KMS-11 (cell line): ENCODE results near the gene CLDN34.

Experiments used
- H2AFZ ChIP-seq: fragments of 200-600 bp; sonication (generic); 2 replicates; pipeline ENCODE4 v1.6.1; 2016; ENCODE audit warnings: antibody characterized with exemption, mixed run types, low read depth
- H3K27ac ChIP-seq: fragments of 200-600 bp; sonication (generic); 2 replicates; pipeline ENCODE4 v1.6.1; 2016; ENCODE audit warnings: mild to moderate bottlenecking, mixed run types
- H3K27me3 ChIP-seq: fragments of 200-600 bp; sonication (generic); 2 replicates; pipeline ENCODE4 v1.6.1; 2017; ENCODE audit warnings: mild to moderate bottlenecking, low read depth, mixed run types, moderate library complexity; ENCODE audit not compliant: insufficient read depth
- H3K36me3 ChIP-seq: fragments of 200-600 bp; sonication (generic); 2 replicates; pipeline ENCODE4 v1.6.1; 2017; ENCODE audit warnings: mild to moderate bottlenecking, mixed run types; ENCODE audit not compliant: insufficient read depth
- H3K4me1 ChIP-seq: fragments of 200-600 bp; sonication (generic); 2 replicates; pipeline ENCODE4 v1.6.1; 2016; ENCODE audit warnings: mild to moderate bottlenecking, low read depth, mixed run types; ENCODE audit not compliant: poor library complexity, severe bottlenecking
- H3K4me2 ChIP-seq: fragments of 200-600 bp; sonication (generic); 2 replicates; pipeline ENCODE4 v1.7.0; 2016; ENCODE audit warnings: mild to moderate bottlenecking, mixed run types
- H3K4me3 ChIP-seq: fragments of 200-600 bp; sonication (generic); IDR thresholded peaks from 2 replicates; pipeline ENCODE4 v1.6.1; 2017; ENCODE audit warnings: low read depth, low read length, mixed read lengths; ENCODE audit not compliant: insufficient read depth
- H3K79me2 ChIP-seq: fragments of 200-600 bp; sonication (generic); 2 replicates; pipeline ENCODE4 v1.6.1; 2016; ENCODE audit warnings: low read depth, mixed run types; ENCODE audit not compliant: insufficient read depth
- H3K9ac ChIP-seq: fragments of 200-600 bp; sonication (generic); 2 replicates; pipeline ENCODE4 v1.6.1; 2016; ENCODE audit warnings: mild to moderate bottlenecking, mixed run types
- H4K20me1 ChIP-seq: fragments of 200-600 bp; sonication (generic); 2 replicates; pipeline ENCODE4 v1.6.1; 2016; ENCODE audit warnings: mild to moderate bottlenecking, mixed run types; ENCODE audit not compliant: insufficient read depth
- TF ChIP-seq, protein P1 (sequence below): fragments of 200-600 bp; sonication (generic); conservative IDR thresholded peaks from 2 replicates; pipeline ENCODE4 v1.6.1; 2017; ENCODE audit warnings: low read depth, mild to moderate bottlenecking, antibody characterized with exemption, low read length, moderate library complexity, mixed read lengths

The CLDN34 gene

DNA sequence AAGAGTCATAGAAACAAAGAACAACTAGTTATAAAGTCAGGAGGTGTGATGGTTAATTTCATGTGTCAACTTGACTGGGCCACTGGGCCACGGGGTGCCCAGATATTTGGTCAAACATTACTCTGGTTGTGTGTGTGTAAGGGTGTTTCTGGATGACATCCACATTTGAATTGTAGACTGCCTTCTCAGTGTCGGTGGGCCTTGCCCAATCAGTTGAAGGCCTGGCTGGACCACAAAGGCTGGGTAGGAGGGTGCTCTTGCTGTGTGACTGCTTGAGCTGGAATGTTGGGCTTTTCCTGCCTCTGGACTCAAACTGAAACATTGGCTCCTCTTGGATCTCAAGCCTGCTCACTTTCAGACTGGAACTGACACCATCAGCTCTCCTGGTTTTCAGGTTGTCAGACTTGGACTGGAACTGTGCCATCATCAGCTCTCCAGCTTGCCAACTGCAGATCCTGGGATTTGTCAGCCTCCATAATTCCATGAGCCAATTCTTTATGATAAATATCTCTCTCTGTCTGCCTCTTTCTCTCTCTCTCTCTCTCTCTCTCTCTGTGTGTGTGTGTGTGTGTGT is 41.4 kb downstream of the CLDN34 start:
- Histone ChIP-seq H3K4me3 (no peak overlapping the region), H3K9ac (no peak overlapping the region), H3K36me3 (no peaks in the 10 kb centered on the region), H3K4me2 (no peak overlapping the region), H3K27ac (no peak overlapping the region; the same call in 1 of the 2 replicates), H3K27me3 (no peaks in the 10 kb centered on the region), H2AFZ (no peak overlapping the region), H3K4me1 (peaks cover 93% of the 10 kb centered on the region), H3K79me2 (no peaks in the 10 kb centered on the region), H4K20me1 (no peaks in the 10 kb centered on the region)
- TF ChIP-seq, protein P1, sequence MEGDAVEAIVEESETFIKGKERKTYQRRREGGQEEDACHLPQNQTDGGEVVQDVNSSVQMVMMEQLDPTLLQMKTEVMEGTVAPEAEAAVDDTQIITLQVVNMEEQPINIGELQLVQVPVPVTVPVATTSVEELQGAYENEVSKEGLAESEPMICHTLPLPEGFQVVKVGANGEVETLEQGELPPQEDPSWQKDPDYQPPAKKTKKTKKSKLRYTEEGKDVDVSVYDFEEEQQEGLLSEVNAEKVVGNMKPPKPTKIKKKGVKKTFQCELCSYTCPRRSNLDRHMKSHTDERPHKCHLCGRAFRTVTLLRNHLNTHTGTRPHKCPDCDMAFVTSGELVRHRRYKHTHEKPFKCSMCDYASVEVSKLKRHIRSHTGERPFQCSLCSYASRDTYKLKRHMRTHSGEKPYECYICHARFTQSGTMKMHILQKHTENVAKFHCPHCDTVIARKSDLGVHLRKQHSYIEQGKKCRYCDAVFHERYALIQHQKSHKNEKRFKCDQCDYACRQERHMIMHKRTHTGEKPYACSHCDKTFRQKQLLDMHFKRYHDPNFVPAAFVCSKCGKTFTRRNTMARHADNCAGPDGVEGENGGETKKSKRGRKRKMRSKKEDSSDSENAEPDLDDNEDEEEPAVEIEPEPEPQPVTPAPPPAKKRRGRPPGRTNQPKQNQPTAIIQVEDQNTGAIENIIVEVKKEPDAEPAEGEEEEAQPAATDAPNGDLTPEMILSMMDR = no peak

DNA sequence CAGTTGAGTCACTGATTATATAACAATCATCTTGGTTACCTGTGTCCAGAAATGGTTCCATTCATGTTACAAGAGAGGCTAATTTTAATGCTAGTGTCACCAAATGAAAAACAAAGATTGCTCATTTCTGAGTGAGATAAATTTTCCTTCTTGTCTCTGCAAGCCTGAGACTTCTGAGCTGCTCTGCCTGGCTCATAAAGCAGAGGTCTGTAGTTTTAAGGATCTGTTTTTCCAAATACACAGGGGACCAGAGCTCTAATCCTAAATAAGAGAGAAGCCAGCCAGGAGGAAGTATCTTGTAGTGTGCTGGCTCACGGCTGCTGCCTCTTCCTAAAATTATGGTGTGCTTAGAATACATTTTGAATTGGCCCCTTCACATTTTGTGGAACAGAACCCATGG is 42.6 kb downstream of the CLDN34 start:
- no peaks in the 10 kb centered on the region for H4K20me1 ChIP-seq
- H3K27ac ChIP-seq = peak overlapping the region; percentile 21; the same call in 1 of the 2 replicates
- no peak overlapping the region for H3K4me2 ChIP-seq
- no peaks in the 10 kb centered on the region for H3K36me3 ChIP-seq
- TF ChIP-seq, protein P1 = no peak
- H3K9ac ChIP-seq = no peak overlapping the region
- H3K4me3 ChIP-seq = no peak overlapping the region
- H2AFZ ChIP-seq = no peak overlapping the region
- peaks cover 81% of the 10 kb centered on the region for H3K4me1 ChIP-seq
- no peaks in the 10 kb centered on the region for H3K79me2 ChIP-seq
- no peaks in the 10 kb centered on the region for H3K27me3 ChIP-seq

DNA sequence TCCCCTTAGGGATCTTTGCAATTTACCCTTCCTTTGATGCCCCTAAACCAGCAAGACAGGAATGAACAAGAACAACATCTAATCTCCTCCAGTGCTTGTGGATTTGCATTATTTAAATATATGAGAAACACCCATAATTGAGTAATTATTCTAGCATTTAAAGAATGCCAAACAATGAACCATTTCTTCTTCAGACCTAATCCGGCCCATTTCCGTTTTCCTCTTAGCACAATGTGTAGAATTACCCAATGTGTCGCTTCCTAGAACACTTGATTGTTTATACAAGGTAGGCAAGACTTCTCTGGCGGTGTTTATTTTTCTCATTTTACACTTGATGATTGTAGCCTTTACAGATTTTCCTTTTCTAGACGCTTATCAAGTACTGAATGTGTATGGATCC is 43.5 kb downstream of the CLDN34 start:
- peaks cover 72% of the 10 kb centered on the region for H3K4me1 ChIP-seq
- peak overlapping the region; percentile 75 for H3K4me2 ChIP-seq
- peak overlapping the region; percentile 89 for H3K27ac ChIP-seq
- H3K27me3 ChIP-seq = no peaks in the 10 kb centered on the region
- H3K9ac ChIP-seq = peak overlapping the region; percentile 35
- no peaks in the 10 kb centered on the region for H4K20me1 ChIP-seq
- H3K4me3 ChIP-seq = no peak overlapping the region
- no peaks in the 10 kb centered on the region for H3K79me2 ChIP-seq
- H3K36me3 ChIP-seq = no peaks in the 10 kb centered on the region
- no peak overlapping the region for H2AFZ ChIP-seq
- TF ChIP-seq, protein P1 = no peak

DNA sequence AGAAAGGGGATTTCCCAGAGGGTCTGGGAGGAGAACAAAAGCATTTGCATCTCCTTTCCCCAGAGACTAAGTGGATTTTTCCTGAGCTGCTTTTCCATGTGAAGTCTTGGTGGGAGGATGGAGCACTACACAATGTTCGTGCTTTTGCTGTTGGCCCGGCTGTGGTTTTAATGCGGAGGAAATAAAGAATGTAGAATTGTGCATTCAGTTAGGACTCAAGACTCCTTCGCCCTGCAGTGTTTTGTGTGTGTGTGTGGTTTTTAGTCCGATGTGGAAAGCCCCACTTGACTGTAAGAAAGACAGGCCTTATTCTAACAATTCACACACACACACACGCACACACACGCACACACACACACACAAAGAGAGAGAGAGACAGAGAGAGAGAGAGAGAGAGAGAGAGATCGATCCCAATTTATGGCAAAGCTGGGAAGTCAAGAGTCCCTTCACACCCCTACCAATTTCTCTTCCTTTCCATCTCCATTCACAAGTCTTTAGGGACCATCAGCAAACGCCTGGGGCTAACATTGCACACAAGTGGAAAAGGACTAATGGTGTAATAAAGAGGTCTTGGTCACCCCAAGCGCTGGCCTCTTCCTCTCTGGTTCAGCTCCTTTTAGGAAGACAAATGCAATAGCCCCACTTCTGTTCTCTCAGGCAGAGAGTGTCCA is 44.2 kb downstream of the CLDN34 start:
- Histone ChIP-seq H3K79me2 (peaks cover 5% of the 10 kb centered on the region), H3K4me2 (peak overlapping the region; percentile 75), H3K27ac (peak overlapping the region; percentile 89), H2AFZ (peak overlapping the region; percentile 57; the same call in 1 of the 2 replicates), H3K4me3 (no peak overlapping the region), H3K4me1 (peaks cover 70% of the 10 kb centered on the region), H4K20me1 (no peaks in the 10 kb centered on the region), H3K36me3 (no peaks in the 10 kb centered on the region), H3K9ac (peak overlapping the region; percentile 35), H3K27me3 (no peaks in the 10 kb centered on the region)
- TF ChIP-seq, protein P1 = no peak
